HFFc6 (cell line): ENCODE data around the gene TIAM2. TPM values are rescaled to one million over a fixed set of nuclear protein-coding genes. Genes with fewer than 3 reads are reported as not detected.
"Not testable (repeated sequence)": the region's sequence is repeated elsewhere in the genome, so short reads cannot be mapped to it uniquely, and the experiment has no call there.

Source experiments
- DNase-seq: peaks from one replicate; pipeline ENCODE4 v3.0.0-alpha.2; 2018
- H3K27ac Mint-ChIP-seq: 2 replicates; pipeline ENCODE4 v1.8.0; 2020; ENCODE audit warnings: mild to moderate bottlenecking, mixed read lengths
- H3K27me3 Mint-ChIP-seq: 2 replicates; pipeline ENCODE4 v1.8.0; 2021; ENCODE audit warnings: mild to moderate bottlenecking, moderate library complexity, mixed read lengths; ENCODE audit not compliant: insufficient read depth
- H3K36me3 Mint-ChIP-seq: 2 replicates; pipeline ENCODE4 v1.8.0; 2021; ENCODE audit warnings: low read depth, mixed read lengths
- H3K4me1 Mint-ChIP-seq: 2 replicates; pipeline ENCODE4 v1.8.0; 2020; ENCODE audit warnings: low read depth, mixed read lengths
- H3K4me3 Mint-ChIP-seq: 2 replicates; pipeline ENCODE4 v1.8.0; 2020; ENCODE audit warnings: mild to moderate bottlenecking, moderate library complexity, mixed read lengths
- H3K9me3 Mint-ChIP-seq: 2 replicates; pipeline ENCODE4 v1.8.0; 2020; ENCODE audit warnings: mild to moderate bottlenecking, mixed read lengths
- CTCF ChIP-seq: fragments of 200-600 bp; sonication (generic); IDR thresholded peaks from 2 replicates; pipeline ENCODE4 v1.5.0; 2021; ENCODE audit warnings: antibody characterized with exemption, mild to moderate bottlenecking
- total RNA-seq, 6 experiments: library from RNA; stranded (reverse); fragmentation: NEBNext Ultra II Directional; extraction: Animal tissue kit (Norgen Biotek cat#: 25700); gene quantifications; 2 replicates in 1 of 6; 3 replicates in 5 of 6; pipeline ENCODE4 v1.2.3, GENCODE V29; 2021

The TIAM2 gene
- total RNA-seq, 6 experiments from 2014 or later: 7.2 to 11.2 (median 9.4) TPM

GRCh38 chr6:155264693-155265320 lies 269.7 kb downstream of the TIAM2 start:
- Mint-ChIP-seq H3K27me3 (peaks cover 2% of the 10 kb centered on the region; the same call in 1 of the 2 replicates), H3K9me3 (no peaks in the 10 kb centered on the region), H3K4me1 (peaks cover 49% of the 10 kb centered on the region), H3K4me3 (peak overlapping the region; percentile 28; the same call in 1 of the 2 replicates), H3K36me3 (peaks cover 29% of the 10 kb centered on the region), H3K27ac (peak overlapping the region; percentile 36)
- peak; percentile 20 for DNase-seq
- TF ChIP-seq CTCF: no peak

- DNase-seq: peak; percentile 6
Observed at GRCh38 chr6:155265843-155266535, 270.9 kb downstream of the TIAM2 start.

GRCh38 chr6:155267411-155267810 lies 272.3 kb downstream of the TIAM2 start:
- Mint-ChIP-seq H3K27ac (no peak overlapping the region), H3K4me3 (no peak overlapping the region)

More at GRCh38 chr6:155265843-155266535, 270.9 kb downstream of the TIAM2 start:
- peaks cover 43% of the 10 kb centered on the region for H3K4me1 Mint-ChIP-seq
- no peak overlapping the region for H3K4me3 Mint-ChIP-seq
- H3K27me3 Mint-ChIP-seq: peaks cover 2% of the 10 kb centered on the region; the same call in 1 of the 2 replicates
- H3K9me3 Mint-ChIP-seq: no peaks in the 10 kb centered on the region
- 0 out of 2 replicates have a peak overlapping the region, but pooled peaks have one; percentile 36 for H3K27ac Mint-ChIP-seq
- H3K36me3 Mint-ChIP-seq: peaks cover 27% of the 10 kb centered on the region
- TF ChIP-seq CTCF: peak; percentile 55

GRCh38 chr6:155268088-155268867 lies 273.2 kb downstream of the TIAM2 start:
- H3K27me3 Mint-ChIP-seq, H3K4me3 Mint-ChIP-seq, H3K9me3 Mint-ChIP-seq: not testable (repeated sequence)
- H3K27ac Mint-ChIP-seq: peak overlapping the region; percentile 1; the same call in 1 of the 2 replicates
- peak; percentile 83 for TF ChIP-seq CTCF
- peaks cover 27% of the 10 kb centered on the region for H3K36me3 Mint-ChIP-seq
- H3K4me1 Mint-ChIP-seq: peaks cover 45% of the 10 kb centered on the region
- peak; percentile 43 for DNase-seq

More at GRCh38 chr6:155267411-155267810, 272.3 kb downstream of the TIAM2 start:
- Mint-ChIP-seq H3K36me3 (peaks cover 27% of the 10 kb centered on the region), H3K4me1 (peaks cover 40% of the 10 kb centered on the region), H3K9me3 (no peaks in the 10 kb centered on the region), H3K27me3 (no peaks in the 10 kb centered on the region; the same call in 1 of the 2 replicates)
- DNase-seq: no peak
- TF ChIP-seq CTCF: no peak

GRCh38 chr6:155269765-155270164 lies 274.6 kb downstream of the TIAM2 start:
- H3K4me3 Mint-ChIP-seq: no peak overlapping the region
- TF ChIP-seq CTCF: no peak
- no peaks in the 10 kb centered on the region; the same call in 1 of the 2 replicates for H3K27me3 Mint-ChIP-seq
- H3K27ac Mint-ChIP-seq: peak overlapping the region; percentile 30; the same call in 1 of the 2 replicates
- peaks cover 46% of the 10 kb centered on the region for H3K4me1 Mint-ChIP-seq
- H3K9me3 Mint-ChIP-seq: no peaks in the 10 kb centered on the region
- H3K36me3 Mint-ChIP-seq: peaks cover 20% of the 10 kb centered on the region
- DNase-seq: no peak
